Amniotic epithelial cell (primary cell): ENCODE measurements around the gene ALDH16A1.

Experiments
- DNase-seq: peaks from one replicate; pipeline ENCODE4 v3.0.0-alpha.2; 2010; ENCODE audit warnings: low read depth

Gene ALDH16A1

GRCh38 chr19:49423985-49424303 lies 29.1 kb upstream of the ALDH16A1 start:
- no peak for DNase-seq

DNA sequence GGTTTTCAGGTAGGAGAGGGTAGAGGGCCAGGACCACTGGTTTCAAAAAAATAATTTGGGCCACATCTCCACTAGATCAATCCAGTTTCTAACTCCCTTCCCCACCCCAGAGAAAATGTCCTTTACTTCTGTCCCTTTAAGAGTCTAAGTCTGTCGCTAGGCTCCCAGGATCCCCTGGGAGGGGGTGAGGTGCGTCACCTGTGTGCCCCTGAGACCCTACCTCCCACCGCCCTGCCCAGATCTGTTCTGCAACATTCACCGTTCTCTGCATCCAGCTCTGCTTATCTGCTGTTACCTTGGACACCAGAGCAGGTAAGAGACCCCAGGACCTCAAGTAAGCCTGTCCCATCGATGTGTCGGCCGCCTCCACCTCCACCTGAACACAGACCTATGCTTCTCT lies 27.8 kb upstream of the ALDH16A1 start, which contains the start of gene GFY:
Gene GFY (plus strand): TSS at position 211 of the 400 bp plus-strand sequence. CDS start 1,043 bp downstream, outside the sequence.
- no peak for DNase-seq

- no peak for DNase-seq
Observed at GRCh38 chr19:49425922-49426592, 27.0 kb upstream of the ALDH16A1 start.

DNA sequence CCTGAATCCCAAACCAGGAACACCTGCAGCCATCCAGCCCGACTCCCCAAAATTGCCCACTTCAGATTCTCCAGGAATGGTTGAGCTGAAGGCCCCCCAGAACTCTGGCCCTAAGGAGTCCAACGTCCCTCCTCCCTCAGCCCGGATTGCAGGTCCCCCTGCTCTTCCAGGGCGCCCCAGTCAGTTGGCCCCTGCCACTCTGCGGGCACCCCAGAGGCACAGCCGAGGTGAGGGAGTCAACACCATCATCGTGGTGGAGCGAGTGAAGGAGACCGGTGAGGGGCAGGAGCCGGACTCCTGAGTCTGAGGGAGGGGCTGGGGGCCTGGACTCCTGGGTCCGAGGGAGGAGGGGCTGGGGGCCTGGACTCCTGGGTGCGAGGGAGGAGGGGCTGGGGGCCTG lies 25.7 kb upstream of the ALDH16A1 start:
- DNase-seq, result no peak

- DNase-seq, result no peak
Observed at GRCh38 chr19:49427855-49428546, 25.0 kb upstream of the ALDH16A1 start.

GRCh38 chr19:49428547-49429451 lies 24.2 kb upstream of the ALDH16A1 start:
- no peak for DNase-seq

- DNase-seq, result no peak
Observed at GRCh38 chr19:49430172-49430677, 22.8 kb upstream of the ALDH16A1 start.

DNA sequence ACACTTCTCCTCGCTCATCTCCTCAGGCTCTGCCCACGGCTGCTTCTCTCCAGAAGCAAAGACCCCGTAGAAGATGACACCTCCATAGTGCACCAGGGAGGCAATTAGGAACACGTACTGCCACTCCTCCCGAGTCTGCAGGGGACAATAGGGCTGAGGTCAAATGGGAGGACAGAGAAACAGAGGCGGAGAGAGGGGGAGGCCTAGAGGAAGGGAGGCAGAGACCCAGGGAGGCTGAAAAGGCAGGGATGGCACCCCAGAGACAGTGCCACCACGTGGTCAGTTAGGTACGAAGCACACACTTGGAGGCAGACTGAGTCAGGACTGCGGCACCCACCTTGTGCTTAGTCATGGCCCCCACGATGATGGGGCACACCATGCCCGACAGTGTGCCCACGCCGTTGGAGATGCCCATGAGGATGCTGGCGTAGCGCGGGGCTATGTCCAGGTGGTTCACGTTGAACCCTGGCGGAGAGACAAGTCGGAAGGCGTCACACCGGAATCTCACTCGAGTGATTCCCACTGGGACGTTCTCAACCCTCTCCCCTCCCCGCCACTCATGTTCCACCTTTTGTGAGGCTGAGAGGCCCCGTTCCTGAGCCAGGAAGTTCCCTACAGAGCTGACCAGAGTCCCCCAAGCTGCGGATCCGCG lies 22.2 kb upstream of the ALDH16A1 start:
- DNase-seq, result no peak

- no peak for DNase-seq
Observed at GRCh38 chr19:49431330-49431749, 21.7 kb upstream of the ALDH16A1 start.

GRCh38 chr19:49432141-49433073 lies 20.6 kb upstream of the ALDH16A1 start:
- DNase-seq, result no peak

- DNase-seq, result no peak
Observed at GRCh38 chr19:49433240-49433901, 19.7 kb upstream of the ALDH16A1 start.

DNA sequence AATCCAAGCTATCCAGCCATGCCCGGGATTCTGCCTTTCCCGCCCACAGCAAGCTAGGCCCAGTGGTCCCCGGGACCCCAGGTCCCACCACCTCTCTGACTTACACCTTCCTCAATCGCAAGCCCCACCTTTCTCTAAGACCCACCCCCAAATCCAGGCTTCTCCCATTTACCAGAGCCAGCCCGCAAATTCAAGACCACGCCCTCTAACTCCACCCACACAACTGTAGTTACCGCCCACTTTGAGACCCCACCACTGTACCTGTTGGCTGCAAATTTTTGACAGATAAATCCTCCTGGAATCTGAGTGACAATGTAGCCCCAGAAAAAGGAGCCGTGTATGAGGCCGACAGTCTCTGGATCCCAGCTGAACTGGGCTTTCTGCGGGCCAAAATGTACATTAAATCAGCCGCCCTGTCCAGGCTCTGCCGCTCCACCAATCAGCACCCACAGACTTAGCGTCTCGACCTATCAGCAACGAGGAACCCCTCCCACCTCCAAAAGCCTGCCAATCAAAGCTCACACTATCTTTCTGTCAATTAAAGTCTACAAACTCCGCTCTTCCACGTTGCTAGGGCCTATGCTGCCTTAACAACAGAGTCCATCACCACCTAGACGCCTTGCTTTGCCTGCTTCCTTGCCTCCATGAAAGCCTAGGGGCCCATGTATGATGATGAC lies 18.0 kb upstream of the ALDH16A1 start:
- DNase-seq, result no peak

DNA sequence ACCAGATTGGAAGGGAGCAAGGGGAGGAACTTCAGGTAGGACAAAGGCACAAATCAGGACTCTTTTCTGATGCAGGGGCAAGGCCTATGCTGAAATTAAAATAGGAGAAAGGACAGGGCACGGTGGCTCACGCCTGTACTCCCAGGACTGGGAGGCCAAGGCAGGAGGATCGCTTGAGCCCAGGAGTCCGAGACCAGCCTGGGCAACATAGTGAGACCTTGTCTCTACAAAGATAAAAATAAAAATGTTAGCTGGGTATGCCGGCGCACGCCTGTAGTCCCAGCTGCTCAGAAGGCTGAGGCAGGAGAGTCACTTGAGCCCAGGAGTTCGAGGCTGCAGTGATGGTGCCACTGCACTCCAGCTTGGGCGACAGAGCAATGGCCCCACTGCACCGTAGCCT lies 17.4 kb upstream of the ALDH16A1 start:
- no peak for DNase-seq

DNA sequence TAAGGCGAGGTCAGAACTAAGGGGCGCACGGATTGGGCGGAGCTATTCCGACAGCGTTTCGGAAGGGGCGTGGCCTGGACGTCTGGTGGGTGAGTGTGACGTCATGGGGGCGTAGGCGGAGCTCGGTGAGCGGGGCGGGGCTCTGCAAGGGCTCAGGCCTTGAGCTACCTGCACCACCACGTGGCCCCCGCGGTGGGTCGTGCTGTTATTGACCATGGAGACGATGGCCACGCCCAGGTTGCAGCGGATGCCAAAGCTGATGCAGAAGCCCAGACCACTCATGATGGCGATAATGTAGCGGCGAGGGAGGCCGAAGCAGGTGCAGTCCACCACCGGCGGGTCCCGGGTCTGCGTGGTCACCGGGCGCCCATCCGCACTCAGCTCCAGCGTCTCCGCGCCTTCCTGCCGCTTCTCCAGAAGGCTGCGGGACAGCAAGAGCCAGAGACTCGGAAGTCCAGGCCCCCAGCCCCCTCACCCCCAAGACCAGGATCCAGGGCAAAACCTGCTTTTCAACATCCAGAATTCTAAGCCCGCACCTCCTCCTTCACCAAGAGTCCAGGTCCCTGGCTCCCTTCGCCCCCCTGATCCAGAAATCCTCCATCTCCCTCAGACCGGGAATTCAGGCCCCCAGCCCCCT lies 16.5 kb upstream of the ALDH16A1 start:
- no peak for DNase-seq

- DNase-seq, result no peak
Observed at GRCh38 chr19:49437231-49437630, 15.8 kb upstream of the ALDH16A1 start.

DNA sequence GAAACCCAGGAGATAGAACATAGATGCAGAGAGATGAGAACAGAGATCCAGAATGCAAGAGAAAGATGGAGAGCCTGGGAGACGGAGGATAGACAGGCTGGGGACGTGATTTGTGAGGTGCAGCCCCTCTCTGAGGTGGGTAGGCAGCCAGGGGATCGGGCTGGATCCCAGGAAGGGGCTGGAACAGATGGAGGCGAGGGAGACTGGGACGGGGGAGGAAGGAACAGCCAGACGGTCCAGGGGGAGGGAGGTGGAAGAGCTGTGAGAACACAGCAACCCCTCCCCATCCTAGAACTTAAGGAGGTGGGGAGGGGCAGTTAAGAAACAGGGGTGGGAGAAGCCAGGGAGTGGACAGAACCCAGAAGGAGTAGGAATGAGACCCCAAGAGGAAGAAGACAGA lies 14.8 kb upstream of the ALDH16A1 start:
- no peak for DNase-seq

DNA sequence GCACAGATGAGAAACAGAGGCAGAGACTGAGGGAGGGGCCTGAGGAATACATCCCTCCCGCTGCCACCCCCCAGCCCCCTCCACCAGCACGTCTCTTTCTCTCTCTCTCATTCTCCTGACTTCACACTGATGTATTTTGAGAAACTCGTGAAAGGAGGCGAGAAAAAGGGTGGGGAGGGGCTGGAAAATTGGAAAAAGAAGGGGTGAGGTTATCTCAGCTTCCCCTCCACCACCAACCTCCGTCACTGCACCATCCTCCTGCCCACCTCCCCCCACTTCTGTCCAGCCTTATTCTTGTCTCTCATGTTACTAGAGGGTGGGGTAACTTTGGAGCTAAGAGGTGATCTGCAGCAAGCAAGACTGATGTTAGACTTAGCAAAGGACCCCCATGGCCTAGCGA lies 13.2 kb upstream of the ALDH16A1 start:
- no peak for DNase-seq

DNA sequence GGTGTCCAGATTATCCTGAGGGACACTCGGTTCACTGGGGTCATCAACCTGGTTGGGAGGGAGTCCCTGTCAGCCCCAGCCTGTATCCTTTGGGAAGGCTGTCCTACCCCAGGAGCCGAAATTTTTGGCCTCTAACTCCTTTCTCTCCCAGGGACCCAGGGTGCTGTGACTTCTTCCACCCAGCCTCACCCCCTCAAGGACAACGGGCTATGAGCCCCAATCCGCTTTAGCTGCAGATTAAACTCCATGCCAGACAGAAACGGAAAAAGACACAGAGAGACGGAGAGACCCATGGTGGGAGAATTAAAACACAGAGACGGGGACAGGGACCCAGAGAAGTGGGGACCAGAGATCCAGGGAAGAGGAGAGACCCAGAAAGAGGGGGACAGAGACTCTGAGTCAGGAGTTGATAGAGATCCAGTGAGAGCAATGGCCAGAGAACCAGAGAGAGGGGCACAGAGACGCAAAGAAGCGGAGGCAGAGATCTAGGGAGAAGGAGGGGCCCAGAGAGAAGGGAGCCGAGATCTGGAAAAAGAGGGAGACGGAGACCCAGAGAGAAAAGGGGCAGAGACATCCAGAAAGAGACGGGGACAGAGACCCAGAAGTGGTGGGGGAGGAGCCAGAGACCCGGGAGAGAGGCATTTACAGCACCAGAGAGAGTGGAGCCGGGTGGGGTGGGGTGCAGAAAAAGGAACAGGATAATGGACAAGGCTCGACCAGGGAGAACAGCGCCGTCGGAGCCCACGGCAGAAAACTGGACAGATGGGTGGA lies 12.4 kb upstream of the ALDH16A1 start:
- no peak for DNase-seq
